Astrocyte of the hippocampus (primary cell): ENCODE results near the gene RFPL1.
"Not testable (repeated sequence)": the region's sequence is repeated elsewhere in the genome, so short reads cannot be mapped to it uniquely, and the experiment has no call there.

Experiments
- DNase-seq: peaks from one replicate; pipeline ENCODE4 v3.0.0; 2011; ENCODE audit warnings: low read depth, low spot score

The RFPL1 gene

DNA sequence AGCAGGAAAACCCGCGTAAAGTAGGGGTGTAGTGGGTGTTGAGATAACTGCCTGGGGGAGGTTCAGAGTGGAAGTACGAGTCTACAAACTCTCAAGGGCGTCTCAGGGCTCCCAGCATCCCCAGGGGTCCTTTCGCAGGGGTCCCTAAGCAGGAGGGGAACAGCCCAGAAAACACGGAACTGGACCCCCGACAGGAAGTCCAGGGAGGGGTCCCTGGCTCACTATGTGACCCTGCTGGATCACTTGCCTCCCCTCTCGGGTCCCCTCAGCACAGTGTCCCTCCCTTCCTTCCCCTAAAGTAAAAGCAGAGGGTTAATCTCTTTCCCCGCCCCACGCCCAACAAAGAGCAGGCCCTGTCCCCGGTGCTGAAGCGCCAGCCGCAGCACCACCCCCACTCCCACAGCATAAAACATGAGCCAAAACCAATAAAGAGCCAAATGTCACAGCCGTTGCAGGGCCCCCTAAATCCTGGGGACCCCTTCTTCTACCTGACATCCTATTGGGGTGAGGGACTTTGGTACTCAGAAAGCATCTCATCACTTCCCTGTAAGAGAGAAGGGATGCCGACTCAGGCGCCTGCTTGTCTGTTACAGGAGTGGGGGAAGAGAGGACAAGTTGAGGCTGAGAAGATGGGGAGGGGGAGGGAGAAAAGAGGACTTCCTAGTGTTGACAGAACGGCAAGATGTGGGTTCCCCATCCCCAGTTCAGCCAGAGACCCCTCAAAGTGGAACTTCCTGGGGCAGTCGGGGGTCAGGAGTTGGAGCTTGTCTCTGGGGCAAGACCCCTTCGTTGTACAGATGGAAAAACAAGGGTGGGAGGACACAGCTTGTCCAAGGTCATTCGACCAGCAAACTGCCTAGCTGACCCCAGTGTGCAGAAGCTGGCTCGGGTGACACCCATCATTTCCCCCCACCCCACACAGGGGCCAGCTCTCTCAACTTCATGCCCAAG is 40.2 kb downstream of the RFPL1 start:
- peak; percentile 60 for DNase-seq

DNA sequence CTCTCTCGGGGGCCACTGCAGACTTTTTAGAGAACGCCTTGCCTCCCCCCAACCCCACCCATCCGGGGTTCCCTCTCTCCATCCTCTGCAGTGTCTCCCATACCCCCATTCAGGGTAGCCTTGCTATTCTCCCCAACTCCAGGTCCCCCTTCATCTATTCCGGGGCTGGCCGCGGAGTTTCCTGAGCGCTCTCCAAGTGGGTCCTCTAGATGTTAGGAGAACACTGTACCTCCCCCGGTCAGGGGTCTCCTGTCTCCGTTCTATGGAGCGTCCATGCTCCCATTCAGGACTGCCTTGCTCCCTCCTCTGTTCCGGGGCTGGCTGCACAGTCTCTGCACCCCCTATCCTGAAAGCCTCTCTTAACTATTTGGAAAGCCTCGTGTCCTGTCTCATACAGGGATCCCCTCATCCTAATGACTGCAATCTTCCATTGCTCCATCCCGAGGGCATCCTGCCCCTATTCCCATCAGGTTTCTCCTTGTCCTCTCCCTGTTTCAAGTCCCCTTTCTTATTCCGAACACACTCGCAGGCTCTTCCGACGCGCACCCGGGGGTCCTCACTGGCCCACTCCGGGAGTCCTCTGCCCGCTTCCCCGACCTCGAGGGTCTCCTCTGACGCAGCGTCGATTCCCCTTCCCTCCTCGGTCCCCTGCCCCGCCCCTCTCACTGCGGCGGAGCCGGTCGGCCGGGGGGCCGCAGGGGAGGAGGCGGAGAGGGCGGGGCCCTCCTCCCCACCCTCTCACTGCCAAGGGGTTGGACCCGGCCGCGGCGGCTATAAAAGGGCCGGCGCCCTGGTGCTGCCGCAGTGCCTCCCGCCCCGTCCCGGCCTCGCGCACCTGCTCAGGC is 41.3 kb downstream of the RFPL1 start, which contains the start of gene NEFH:
TSS of gene NEFH (plus strand) at position 802 of the 845 bp plus-strand sequence. CDS start 45 bp downstream, outside the sequence.
- DNase-seq = peak; percentile 5

DNA sequence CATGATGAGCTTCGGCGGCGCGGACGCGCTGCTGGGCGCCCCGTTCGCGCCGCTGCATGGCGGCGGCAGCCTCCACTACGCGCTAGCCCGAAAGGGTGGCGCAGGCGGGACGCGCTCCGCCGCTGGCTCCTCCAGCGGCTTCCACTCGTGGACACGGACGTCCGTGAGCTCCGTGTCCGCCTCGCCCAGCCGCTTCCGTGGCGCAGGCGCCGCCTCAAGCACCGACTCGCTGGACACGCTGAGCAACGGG is 41.8 kb downstream of the RFPL1 start:
- no peak for DNase-seq

DNA sequence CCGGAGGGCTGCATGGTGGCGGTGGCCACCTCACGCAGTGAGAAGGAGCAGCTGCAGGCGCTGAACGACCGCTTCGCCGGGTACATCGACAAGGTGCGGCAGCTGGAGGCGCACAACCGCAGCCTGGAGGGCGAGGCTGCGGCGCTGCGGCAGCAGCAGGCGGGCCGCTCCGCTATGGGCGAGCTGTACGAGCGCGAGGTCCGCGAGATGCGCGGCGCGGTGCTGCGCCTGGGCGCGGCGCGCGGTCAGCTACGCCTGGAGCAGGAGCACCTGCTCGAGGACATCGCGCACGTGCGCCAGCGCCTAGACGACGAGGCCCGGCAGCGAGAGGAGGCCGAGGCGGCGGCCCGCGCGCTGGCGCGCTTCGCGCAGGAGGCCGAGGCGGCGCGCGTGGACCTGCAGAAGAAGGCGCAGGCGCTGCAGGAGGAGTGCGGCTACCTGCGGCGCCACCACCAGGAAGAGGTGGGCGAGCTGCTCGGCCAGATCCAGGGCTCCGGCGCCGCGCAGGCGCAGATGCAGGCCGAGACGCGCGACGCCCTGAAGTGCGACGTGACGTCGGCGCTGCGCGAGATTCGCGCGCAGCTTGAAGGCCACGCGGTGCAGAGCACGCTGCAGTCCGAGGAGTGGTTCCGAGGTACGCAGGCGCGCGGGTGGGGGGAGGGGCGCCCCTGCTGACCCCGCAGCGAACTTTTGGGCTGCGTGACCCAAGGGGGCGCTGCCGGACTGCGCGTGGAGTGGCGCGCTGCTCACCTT is 42.3 kb downstream of the RFPL1 start:
- peak; percentile 75 for DNase-seq

DNA sequence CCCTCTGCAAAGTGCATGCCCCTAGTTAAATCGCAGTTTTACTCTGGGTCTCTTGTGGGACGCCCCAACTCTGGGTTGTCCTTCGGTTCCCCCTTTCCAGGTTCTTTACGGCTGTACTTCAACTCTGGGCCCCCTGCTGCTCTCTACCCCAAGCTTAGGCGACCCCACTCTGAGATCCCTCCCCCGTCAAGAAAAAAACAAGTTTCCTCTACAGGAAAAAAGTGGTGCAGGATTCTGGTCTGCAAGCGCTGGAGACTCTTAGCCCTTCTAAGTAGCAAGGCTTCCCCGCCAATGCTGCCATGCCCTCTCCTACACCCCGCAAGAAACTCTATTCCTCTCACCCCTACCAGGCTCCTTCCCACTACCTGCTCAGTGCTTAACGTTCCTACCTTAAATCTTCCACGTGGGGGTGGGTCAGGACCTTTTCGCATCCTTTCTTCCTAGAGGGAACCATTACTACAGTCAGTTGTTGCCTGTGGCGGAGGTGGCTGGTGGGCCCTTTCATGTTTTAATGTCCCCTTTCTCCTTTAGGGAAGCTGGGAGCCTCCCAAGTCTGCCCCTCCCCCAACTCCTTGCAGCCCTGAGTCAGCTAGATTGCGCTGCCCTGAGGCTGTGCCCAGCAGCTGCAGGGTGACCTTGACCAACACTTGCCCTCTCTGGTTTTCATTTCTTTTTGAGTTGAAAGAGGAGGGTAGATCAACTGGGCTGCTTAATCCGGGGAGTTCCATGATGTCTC is 43.0 kb downstream of the RFPL1 start:
- peak; percentile 13 for DNase-seq

DNA sequence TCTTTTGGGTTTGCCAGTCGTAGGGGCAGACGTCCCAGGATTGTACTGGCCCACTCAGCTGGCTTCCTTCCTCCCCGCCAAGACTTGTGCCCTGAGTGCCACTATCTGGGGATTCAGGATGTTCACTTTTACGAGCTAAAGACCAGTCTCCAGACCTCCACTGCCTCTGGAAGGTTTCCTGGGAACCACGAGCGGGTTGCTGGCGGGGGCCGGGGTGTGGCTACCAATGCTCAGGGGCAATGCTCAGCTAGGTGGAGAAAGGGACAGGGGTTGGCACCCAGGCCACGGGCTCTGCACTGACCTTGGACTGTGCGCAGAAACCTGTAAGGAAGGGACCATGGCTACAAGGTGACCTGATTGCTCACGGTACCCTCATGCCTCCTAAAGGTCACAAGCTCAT is 43.9 kb downstream of the RFPL1 start:
- no peak for DNase-seq

DNA sequence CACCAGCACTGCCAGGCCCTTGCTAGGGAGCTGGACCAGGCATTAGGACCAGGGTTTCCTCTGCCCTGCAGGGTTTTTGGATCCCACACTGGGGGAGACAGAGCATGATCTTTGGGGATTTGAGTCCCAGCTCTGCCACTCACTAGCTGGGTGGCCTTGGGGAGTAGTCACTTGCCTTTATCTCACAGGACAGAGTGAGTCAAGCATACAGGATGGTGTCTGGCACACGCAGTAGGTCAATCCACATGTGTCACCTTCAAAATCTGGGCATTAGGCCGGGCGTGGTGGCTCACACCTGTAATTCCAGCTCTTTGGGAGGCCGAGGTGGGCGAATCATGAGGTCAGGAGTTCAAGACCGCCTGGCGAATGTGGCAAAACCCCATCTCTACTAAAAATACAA is 44.3 kb downstream of the RFPL1 start:
- no peak for DNase-seq

DNA sequence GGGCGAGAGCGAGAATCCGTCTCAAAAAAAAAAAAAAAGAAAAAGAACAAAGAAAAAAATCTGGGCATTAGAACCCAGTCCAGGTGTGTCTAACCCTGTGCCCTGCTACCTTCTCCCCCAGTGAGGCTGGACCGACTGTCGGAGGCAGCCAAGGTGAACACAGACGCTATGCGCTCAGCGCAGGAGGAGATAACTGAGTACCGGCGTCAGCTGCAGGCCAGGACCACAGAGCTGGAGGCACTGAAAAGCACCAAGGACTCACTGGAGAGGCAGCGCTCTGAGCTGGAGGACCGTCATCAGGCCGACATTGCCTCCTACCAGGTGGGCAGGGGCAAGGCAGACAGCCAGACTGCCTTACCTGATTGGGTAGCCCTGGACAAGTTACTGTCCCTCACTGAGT is 44.9 kb downstream of the RFPL1 start:
- DNase-seq = no peak

DNA sequence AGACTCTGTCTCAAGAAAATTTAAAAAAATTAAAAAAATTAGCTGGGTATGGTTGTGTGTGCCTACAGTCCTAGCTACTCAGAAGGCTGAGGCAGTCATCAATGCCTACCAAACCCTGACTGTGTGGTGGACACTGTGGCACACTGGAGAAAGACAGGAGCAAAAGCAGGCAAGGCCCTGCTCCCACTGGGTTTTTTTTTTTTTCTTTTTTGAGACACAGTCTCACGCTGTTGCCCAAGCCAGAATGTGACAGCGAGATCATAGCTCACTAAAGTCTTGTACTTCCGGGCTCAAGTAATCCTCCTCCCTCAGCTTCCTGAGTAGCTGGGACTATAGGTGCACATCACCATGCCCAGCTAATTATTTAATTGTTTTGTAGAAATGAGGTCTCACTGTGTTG is 46.3 kb downstream of the RFPL1 start:
- no peak for DNase-seq

DNA sequence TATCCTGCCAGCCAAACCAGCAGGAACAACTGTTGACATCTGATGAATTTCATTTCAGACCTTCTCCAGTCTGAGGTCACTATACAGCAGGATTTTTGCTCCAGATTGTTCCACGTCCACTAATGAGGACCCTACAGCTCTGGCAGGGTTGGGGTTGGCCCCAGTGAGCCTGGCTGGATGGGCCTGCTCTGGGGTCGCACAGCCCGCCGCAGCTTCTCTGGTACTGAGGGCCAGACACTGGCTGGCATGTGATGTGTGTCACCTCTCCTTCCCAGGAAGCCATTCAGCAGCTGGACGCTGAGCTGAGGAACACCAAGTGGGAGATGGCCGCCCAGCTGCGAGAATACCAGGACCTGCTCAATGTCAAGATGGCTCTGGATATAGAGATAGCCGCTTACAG is 47.1 kb downstream of the RFPL1 start:
- no peak for DNase-seq

DNA sequence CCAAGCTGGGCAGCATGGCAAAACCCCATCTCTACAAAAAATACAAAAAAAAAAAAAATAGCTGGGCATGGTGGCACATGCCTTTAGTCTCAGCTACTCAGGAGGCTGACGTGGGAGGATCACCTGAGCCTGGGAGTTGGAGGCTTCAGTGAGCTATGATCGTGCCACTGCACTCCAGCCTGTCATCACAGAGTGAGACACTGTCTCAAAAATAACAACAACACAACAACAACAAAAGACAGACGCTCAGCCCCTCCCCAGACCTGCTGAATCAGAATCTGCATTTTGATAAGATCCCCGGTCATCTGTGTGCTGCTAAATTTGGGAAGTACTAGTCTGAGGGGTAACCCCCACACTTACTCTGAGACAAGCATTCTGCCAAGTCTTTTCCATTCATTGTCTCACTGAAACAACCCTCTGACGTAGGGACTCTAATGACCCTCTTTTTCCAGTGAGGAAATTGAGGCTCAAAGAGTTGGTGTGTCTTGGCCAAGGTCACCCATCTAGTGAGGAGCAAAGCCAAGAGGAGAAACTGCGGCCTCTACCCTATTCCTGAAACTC is 49.1 kb downstream of the RFPL1 start:
- DNase-seq = no peak

DNA sequence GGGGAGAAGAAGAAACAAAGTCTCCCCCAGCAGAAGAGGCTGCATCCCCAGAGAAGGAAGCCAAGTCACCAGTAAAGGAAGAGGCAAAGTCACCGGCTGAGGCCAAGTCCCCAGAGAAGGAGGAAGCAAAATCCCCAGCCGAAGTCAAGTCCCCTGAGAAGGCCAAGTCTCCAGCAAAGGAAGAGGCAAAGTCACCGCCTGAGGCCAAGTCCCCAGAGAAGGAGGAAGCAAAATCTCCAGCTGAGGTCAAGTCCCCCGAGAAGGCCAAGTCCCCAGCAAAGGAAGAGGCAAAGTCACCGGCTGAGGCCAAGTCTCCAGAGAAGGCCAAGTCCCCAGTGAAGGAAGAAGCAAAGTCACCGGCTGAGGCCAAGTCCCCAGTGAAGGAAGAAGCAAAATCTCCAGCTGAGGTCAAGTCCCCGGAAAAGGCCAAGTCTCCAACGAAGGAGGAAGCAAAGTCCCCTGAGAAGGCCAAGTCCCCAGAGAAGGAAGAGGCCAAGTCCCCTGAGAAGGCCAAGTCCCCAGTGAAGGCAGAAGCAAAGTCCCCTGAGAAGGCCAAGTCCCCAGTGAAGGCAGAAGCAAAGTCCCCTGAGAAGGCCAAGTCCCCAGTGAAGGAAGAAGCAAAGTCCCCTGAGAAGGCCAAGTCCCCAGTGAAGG is 50.9 kb downstream of the RFPL1 start:
- not testable (repeated sequence) for DNase-seq

DNA sequence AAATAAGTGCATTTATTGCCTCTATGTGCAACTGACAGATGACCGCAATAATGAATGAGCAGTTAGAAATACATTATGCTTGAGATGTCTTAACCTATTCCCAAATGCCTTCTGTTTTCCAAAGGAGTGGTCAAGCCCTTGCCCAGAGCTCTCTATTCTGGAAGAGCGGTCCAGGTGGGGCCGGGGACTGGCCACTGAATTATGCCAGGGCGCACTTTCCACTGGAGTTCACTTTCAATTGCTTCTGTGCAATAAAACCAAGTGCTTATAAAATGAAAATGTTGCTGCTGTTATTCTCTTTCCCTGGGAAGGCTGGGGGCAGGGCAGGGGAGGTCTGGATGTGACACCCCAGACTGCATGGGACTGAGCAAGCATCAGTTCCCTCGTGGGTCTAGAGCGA is 52.6 kb downstream of the RFPL1 start:
- DNase-seq = no peak
